Measurements from ENCODE around the gene ROBO4. TPM values are rescaled to one million over a fixed set of nuclear protein-coding genes. Genes with fewer than 3 reads are reported as not detected.

Gene ROBO4
- total RNA-seq, 1 donor from 2014 or later, result not detected

DNA sequence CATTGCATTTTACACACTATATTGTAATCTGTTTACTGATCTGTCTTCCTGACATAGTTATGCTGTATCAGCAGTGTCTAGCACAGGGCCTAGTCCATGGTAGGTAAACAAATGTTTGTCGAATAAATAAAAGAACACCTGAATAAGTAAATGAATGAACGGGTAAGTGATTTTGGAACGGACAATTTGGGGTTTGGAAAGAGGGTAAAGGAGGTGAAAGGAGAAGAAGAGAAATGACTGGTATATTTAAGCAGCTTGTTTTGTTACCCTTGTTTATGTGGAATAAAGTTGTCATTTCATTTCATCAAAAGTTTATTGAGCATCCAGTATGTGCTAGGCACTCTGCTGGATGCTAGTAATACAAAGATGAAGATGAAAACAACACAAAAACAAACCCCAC is 21.3 kb upstream of the ROBO4 start, which contains the start of gene HEPN1:
Gene HEPN1, plus strand, starts transcription at position 301 of the 400 bp plus-strand sequence.
- peaks cover 13% of the 10 kb centered on the region for H3K9me3 Mint-ChIP-seq
- no peak within 1 kb of the TSS for H3K4me3 Mint-ChIP-seq

DNA sequence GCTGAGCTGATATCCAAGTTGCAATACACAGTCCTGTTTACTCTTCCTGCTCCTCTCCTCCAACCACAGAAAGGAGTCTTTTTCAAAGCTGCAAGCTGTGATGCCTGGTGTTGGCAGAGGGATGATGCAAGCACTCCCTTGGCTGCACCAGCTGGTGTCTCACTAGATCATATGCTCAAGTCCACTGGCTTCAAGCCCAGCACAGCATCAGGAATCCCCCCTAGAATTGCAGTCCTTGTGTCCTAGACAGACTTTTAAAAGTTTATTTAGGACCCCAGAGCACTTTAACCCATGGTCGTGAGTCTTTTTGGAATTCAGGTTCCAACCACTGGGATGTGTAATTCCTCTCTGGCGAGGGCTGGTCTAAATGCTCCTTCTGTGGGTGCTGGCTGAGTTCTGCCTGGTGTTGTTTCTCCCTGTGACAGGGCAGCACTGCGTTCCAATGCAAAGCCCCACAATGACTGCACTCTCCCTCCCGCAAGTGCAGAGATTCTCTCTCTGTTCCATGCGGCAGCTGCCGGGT is 19.5 kb upstream of the ROBO4 start:
- Mint-ChIP-seq H3K4me3 (no peak overlapping the region), H3K27me3 (ENCODE audit: low read depth) (peaks cover 58% of the 10 kb centered on the region), H3K4me1 (no peaks in the 10 kb centered on the region), H3K36me3 (no peaks in the 10 kb centered on the region), H3K27ac (no peak overlapping the region), H3K9me3 (peaks cover 19% of the 10 kb centered on the region)
- TF ChIP-seq, protein P1, sequence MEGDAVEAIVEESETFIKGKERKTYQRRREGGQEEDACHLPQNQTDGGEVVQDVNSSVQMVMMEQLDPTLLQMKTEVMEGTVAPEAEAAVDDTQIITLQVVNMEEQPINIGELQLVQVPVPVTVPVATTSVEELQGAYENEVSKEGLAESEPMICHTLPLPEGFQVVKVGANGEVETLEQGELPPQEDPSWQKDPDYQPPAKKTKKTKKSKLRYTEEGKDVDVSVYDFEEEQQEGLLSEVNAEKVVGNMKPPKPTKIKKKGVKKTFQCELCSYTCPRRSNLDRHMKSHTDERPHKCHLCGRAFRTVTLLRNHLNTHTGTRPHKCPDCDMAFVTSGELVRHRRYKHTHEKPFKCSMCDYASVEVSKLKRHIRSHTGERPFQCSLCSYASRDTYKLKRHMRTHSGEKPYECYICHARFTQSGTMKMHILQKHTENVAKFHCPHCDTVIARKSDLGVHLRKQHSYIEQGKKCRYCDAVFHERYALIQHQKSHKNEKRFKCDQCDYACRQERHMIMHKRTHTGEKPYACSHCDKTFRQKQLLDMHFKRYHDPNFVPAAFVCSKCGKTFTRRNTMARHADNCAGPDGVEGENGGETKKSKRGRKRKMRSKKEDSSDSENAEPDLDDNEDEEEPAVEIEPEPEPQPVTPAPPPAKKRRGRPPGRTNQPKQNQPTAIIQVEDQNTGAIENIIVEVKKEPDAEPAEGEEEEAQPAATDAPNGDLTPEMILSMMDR (IDR thresholded peaks at IDR 0.05; ENCODE audit: unreplicated experiment), result no peak
- no peak for DNase-seq (ENCODE audit: low spot score in 2 of 2, unreplicated experiment in 2 of 2)

More for the DNA sequence above, 21.3 kb upstream of the ROBO4 start, which contains the start of gene HEPN1:
- H3K27ac Mint-ChIP-seq, result no peak within 1 kb of the TSS
- no peaks in the 10 kb centered on the region for H3K4me1 Mint-ChIP-seq
- H3K36me3 Mint-ChIP-seq, result no peaks in the 10 kb centered on the region
- no peak for DNase-seq (ENCODE audit: low spot score in 2 of 2, unreplicated experiment in 2 of 2)
- TF ChIP-seq, protein P1 (IDR thresholded peaks at IDR 0.05; ENCODE audit: unreplicated experiment), result no peak
- peaks cover 71% of the 10 kb centered on the region for H3K27me3 Mint-ChIP-seq (ENCODE audit: low read depth)

DNA sequence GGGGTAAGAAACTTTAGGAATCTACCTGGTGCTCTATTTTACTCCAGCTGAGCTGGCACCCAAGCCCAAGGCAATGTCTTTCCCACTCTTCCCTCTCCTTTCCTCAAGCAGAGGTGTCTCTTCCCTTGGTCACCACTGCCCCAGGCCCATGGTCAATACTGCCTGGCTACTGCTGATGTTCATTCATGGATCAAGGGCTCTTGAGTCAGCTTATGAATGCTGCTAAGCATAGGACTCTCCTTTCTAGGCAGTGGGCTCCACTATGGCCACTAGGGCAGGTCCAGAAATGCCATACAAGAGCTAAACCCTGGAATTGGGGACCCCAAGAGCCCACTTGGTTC is 18.7 kb upstream of the ROBO4 start:
- no peak for DNase-seq (ENCODE audit: low spot score in 2 of 2, unreplicated experiment in 2 of 2)
- H3K4me1 Mint-ChIP-seq, result no peaks in the 10 kb centered on the region
- TF ChIP-seq, protein P1 (IDR thresholded peaks at IDR 0.05; ENCODE audit: unreplicated experiment), result no peak
- H3K4me3 Mint-ChIP-seq, result no peak overlapping the region
- no peak overlapping the region for H3K27ac Mint-ChIP-seq
- H3K36me3 Mint-ChIP-seq, result no peaks in the 10 kb centered on the region
- H3K27me3 Mint-ChIP-seq (ENCODE audit: low read depth), result peaks cover 49% of the 10 kb centered on the region
- peaks cover 26% of the 10 kb centered on the region for H3K9me3 Mint-ChIP-seq

DNA sequence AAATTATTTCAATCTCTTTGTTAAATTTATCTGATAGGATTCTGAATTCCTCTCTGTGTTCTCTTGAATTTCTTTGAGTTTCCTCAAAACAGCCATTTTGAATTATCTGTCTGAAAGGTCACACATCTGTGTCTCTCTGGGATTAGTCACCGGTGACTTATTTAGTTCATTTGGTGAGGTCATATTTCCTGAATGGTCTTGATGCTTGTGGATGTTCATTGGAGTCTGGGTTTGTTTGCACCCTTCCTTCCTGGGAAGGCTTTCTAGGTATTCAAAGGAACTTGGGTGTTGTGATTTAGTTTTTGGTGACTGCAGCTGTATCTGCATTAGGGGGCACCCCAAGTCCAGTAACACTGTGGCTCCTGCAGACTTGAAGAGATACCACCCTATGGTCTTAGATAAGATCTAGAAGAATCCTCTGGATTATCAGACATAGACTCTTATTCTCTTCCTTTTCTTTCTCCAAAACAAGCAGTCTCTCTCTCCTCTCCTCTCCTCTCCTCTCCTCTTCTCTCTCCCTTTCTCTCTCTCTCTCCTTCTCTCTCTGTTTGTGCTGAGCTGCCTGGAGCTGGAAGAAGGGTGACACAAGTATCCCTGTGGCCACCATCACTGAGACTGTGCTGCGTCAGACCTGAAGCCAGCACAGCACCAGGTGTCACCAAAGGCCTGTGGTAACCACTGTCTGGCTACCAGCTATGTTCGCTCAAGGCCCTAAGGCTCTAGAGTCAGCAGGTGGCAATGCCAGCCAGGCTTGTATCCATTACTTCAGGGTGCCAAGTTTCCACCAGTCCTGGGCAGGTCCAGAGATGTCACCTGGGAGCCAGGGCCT is 18.1 kb upstream of the ROBO4 start:
- no peak for DNase-seq (ENCODE audit: low spot score in 2 of 2, unreplicated experiment in 2 of 2)
- Mint-ChIP-seq H3K36me3 (no peaks in the 10 kb centered on the region), H3K4me1 (no peaks in the 10 kb centered on the region), H3K27ac (no peak overlapping the region), H3K4me3 (no peak overlapping the region), H3K27me3 (ENCODE audit: low read depth) (peaks cover 48% of the 10 kb centered on the region), H3K9me3 (peaks cover 26% of the 10 kb centered on the region)
- TF ChIP-seq, protein P1 (IDR thresholded peaks at IDR 0.05; ENCODE audit: unreplicated experiment), result no peak

DNA sequence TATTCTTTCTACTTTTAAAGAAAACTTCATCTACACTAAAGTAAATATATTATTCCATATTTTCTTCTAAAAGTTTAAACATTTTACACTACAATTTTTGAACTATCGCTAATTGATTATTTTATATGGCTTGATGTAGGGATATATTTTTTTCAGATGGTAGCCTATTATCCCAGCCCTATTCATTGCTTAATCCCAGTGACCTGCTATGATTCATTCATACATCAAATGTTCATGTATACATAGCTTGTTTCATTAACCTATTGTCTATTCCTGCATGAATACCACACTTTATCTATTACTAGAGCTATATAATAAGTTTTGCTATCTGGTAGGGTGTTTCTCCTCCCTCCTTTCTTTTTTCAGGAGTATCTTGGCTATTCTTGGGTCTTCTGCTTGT is 5.0 kb upstream of the ROBO4 start:
- no peak overlapping the region for H3K4me3 Mint-ChIP-seq
- DNase-seq (ENCODE audit: low spot score in 2 of 2, unreplicated experiment in 2 of 2), result no peak
- H3K27ac Mint-ChIP-seq, result no peak overlapping the region
- peaks cover 62% of the 10 kb centered on the region for H3K27me3 Mint-ChIP-seq (ENCODE audit: low read depth)
- TF ChIP-seq, protein P1 (IDR thresholded peaks at IDR 0.05; ENCODE audit: unreplicated experiment), result no peak
- peaks cover 7% of the 10 kb centered on the region for H3K4me1 Mint-ChIP-seq
- peaks cover 9% of the 10 kb centered on the region for H3K9me3 Mint-ChIP-seq
- no peaks in the 10 kb centered on the region for H3K36me3 Mint-ChIP-seq
